WTC11 (cell line): Measurements from ENCODE around the gene UGGT2. TPM values are rescaled to one million over a fixed set of nuclear protein-coding genes. Genes with fewer than 3 reads are reported as not detected.

ENCODE experiments used
- ATAC-seq: fragments of 200-7000 bp; cut with Tn5 transposase; 2 replicates; pipeline ENCODE4 v1.10.0; 2021; ENCODE audit warnings: mild to moderate bottlenecking, moderate library complexity
- CTCF ChIA-PET: fragments of 300-600 bp; sonication (Branson Sonifier 250); formaldehyde crosslinking; loops from one replicate; lab custom pipeline; 2021; ENCODE audit warnings: antibody characterized with exemption; lab: Charles Lee
- POLR2A ChIA-PET: fragments of 350-600 bp; sonication (Branson Sonifier 250); formaldehyde crosslinking; loops from one replicate; lab custom pipeline; 2021; ENCODE audit warnings: antibody characterized with exemption; lab: Charles Lee
- DNase-seq: peaks from one replicate; pipeline ENCODE4 v3.0.0; 2021; ENCODE audit warnings: low spot score
- H3K27ac Mint-ChIP-seq: 2 replicates; pipeline ENCODE4 v1.8.0; 2021; ENCODE audit warnings: mixed read lengths
- H3K27me3 Mint-ChIP-seq: 2 replicates; pipeline ENCODE4 v1.8.0; 2021; ENCODE audit warnings: low read depth, mild to moderate bottlenecking, moderate library complexity, mixed read lengths
- H3K36me3 Mint-ChIP-seq: 2 replicates; pipeline ENCODE4 v1.8.0; 2021; ENCODE audit warnings: mixed read lengths
- H3K4me1 Mint-ChIP-seq: 2 replicates; pipeline ENCODE4 v1.8.0; 2022; ENCODE audit warnings: mixed read lengths
- H3K4me3 Mint-ChIP-seq: 2 replicates; pipeline ENCODE4 v1.8.0; 2021; ENCODE audit warnings: mild to moderate bottlenecking, moderate library complexity, mixed read lengths
- H3K9me3 Mint-ChIP-seq: 2 replicates; pipeline ENCODE4 v1.8.0; 2021; ENCODE audit warnings: mixed read lengths
- AFF4 ChIP-seq: sonication (generic); formaldehyde crosslinking; IDR thresholded peaks from 2 replicates; pipeline ENCODE4 v1.8.1; 2023; ENCODE audit warnings: mild to moderate bottlenecking, missing genetic modification reagents, borderline replicate concordance
- ATF3 ChIP-seq: sonication (generic); formaldehyde crosslinking; conservative IDR thresholded peaks from 2 replicates; pipeline ENCODE4 v1.8.1; 2022; ENCODE audit warnings: mild to moderate bottlenecking, missing genetic modification reagents
- CREB1 ChIP-seq: sonication (generic); formaldehyde crosslinking; IDR thresholded peaks from 2 replicates; pipeline ENCODE4 v1.8.0; 2023; ENCODE audit warnings: mild to moderate bottlenecking, missing genetic modification reagents
- CTCF ChIP-seq: fragments of 200-600 bp; IDR thresholded peaks from 2 replicates; pipeline ENCODE4 v1.8.0; 2022; ENCODE audit warnings: antibody characterized with exemption
- EMX1 ChIP-seq: fragments of 250-450 bp; sonication (Bioruptor Pico); IDR thresholded peaks from 2 replicates; pipeline ENCODE4 v1.8.0; 2021; ENCODE audit warnings: mild to moderate bottlenecking
- ESRRA ChIP-seq: sonication (generic); formaldehyde crosslinking; IDR thresholded peaks from 2 replicates; pipeline ENCODE4 v1.8.1; 2022; ENCODE audit warnings: mild to moderate bottlenecking, missing genetic modification reagents, borderline replicate concordance
- FOXK1 ChIP-seq: sonication (generic); formaldehyde crosslinking; IDR thresholded peaks from 2 replicates; pipeline ENCODE4 v1.8.0; 2022; ENCODE audit warnings: mild to moderate bottlenecking, moderate library complexity, missing genetic modification reagents
- GRHL2 ChIP-seq: fragments of 250-450 bp; sonication (Bioruptor Pico); IDR thresholded peaks from 2 replicates; pipeline ENCODE4 v1.8.0; 2022; ENCODE audit warnings: mild to moderate bottlenecking, moderate library complexity; ENCODE audit not compliant: insufficient replicate concordance, severe bottlenecking
- IRF1 ChIP-seq: sonication (generic); formaldehyde crosslinking; IDR thresholded peaks from 2 replicates; pipeline ENCODE4 v1.8.0; 2023; ENCODE audit warnings: missing genetic modification reagents
- IRF2 ChIP-seq: sonication (generic); formaldehyde crosslinking; IDR thresholded peaks from 2 replicates; pipeline ENCODE4 v1.8.0; 2022; ENCODE audit warnings: low read depth, missing genetic modification reagents, borderline replicate concordance
- JAZF1 ChIP-seq: fragments of 250-450 bp; sonication (Bioruptor Pico); IDR thresholded peaks from 2 replicates; pipeline ENCODE4 v1.9.0; 2021; ENCODE audit warnings: moderate library complexity, mild to moderate bottlenecking, inconsistent platforms
- NFATC4 ChIP-seq: fragments of 250-450 bp; sonication (Bioruptor Pico); IDR thresholded peaks from 2 replicates; pipeline ENCODE4 v1.9.0; 2021; ENCODE audit warnings: mild to moderate bottlenecking
- PRDM15 ChIP-seq: sonication (generic); formaldehyde crosslinking; IDR thresholded peaks from 2 replicates; pipeline ENCODE4 v1.8.0; 2022; ENCODE audit warnings: missing genetic modification reagents
- RELA ChIP-seq: sonication (generic); formaldehyde crosslinking; IDR thresholded peaks from 2 replicates; pipeline ENCODE4 v1.8.1; 2022; ENCODE audit warnings: missing genetic modification reagents, mild to moderate bottlenecking, borderline replicate concordance
- SOX15 ChIP-seq: fragments of 250-450 bp; sonication (Bioruptor Pico); IDR thresholded peaks from 2 replicates; pipeline ENCODE4 v1.9.0; 2021; ENCODE audit warnings: mild to moderate bottlenecking
- TCF7 ChIP-seq: sonication (generic); formaldehyde crosslinking; IDR thresholded peaks from 2 replicates; pipeline ENCODE4 v1.8.0; 2022; ENCODE audit warnings: mild to moderate bottlenecking, low read depth, missing genetic modification reagents, moderate library complexity
- ZNF121 ChIP-seq: sonication (generic); formaldehyde crosslinking; IDR thresholded peaks from 2 replicates; pipeline ENCODE4 v1.8.0; 2023; ENCODE audit warnings: missing genetic modification reagents
- ZNF138 ChIP-seq: sonication (generic); formaldehyde crosslinking; conservative IDR thresholded peaks from 2 replicates; pipeline ENCODE4 v1.8.1; 2022; ENCODE audit warnings: mild to moderate bottlenecking, moderate library complexity, missing genetic modification reagents
- ZNF396 ChIP-seq: fragments of 250-450 bp; sonication (Bioruptor Pico); IDR thresholded peaks from 2 replicates; pipeline ENCODE4 v1.8.0; 2021; ENCODE audit warnings: mild to moderate bottlenecking, moderate library complexity, borderline replicate concordance
- ZNF671 ChIP-seq: fragments of 250-450 bp; sonication (Bioruptor Pico); IDR thresholded peaks from 2 replicates; pipeline ENCODE4 v1.8.0; 2021; ENCODE audit warnings: mild to moderate bottlenecking
- total RNA-seq: library from RNA; stranded (reverse); gene quantifications from 3 replicates; pipeline ENCODE4 v1.2.3, GENCODE V29; 2021

The UGGT2 gene
- total RNA-seq, 1 experiment from 2014 or later: 31.1 TPM

- H3K36me3 Mint-ChIP-seq: peaks cover 26% of the 10 kb centered on the region
- CTCF ChIA-PET: interaction anchor here (1.5 to 1.8 kb wide), 4 partner anchors 9 to 208 kb away, joined by 3 to 28 read pairs (median 4); no protein-coding TSS in a partner anchor
Observed at GRCh38 chr13:96020931-96021330, 32.3 kb downstream of the UGGT2 start.

GRCh38 chr13:96020155-96020575, 33.0 kb downstream of the UGGT2 start:
- Mint-ChIP-seq H3K27me3 (no peaks in the 10 kb centered on the region), H3K4me3 (no peak overlapping the region), H3K36me3 (peaks cover 32% of the 10 kb centered on the region), H3K4me1 (peaks cover 12% of the 10 kb centered on the region), H3K27ac (peak overlapping the region; percentile 80; the same call in 1 of the 2 replicates), H3K9me3 (peaks cover 23% of the 10 kb centered on the region)
- peak; percentile 93 for ATAC-seq
- DNase-seq: no peak
- TF ChIP-seq IRF1 (CRISPR knock-in tag) (no peak), CTCF (peak; percentile 37; the same call in 1 of the 2 replicates), ZNF671 (CRISPR knock-in tag) (no peak)
- ChIA-PET CTCF (interaction anchor here (0.5 to 1.8 kb wide), 37 partner anchors 10 to 973 kb away, joined by 3 to 28 read pairs (median 4); partner anchors contain the start of gene UGGT2), POLR2A (interaction anchor here (1.1 kb wide), 1 partner anchor 33 kb away, joined by 3 read pairs; the partner anchor contains the start of gene UGGT2)

More at GRCh38 chr13:96020931-96021330, 32.3 kb downstream of the UGGT2 start:
- POLR2A ChIA-PET: no interaction called here
- ATAC-seq: no peak
- peaks cover 18% of the 10 kb centered on the region for H3K9me3 Mint-ChIP-seq
- no peak for DNase-seq
- H3K27ac Mint-ChIP-seq: no peak overlapping the region
- peaks cover 12% of the 10 kb centered on the region for H3K4me1 Mint-ChIP-seq
- TF ChIP-seq ZNF396 (CRISPR knock-in tag): no peak
- TF ChIP-seq CREB1: no peak
- no peak for TF ChIP-seq PRDM15 (CRISPR knock-in tag)
- no peak for TF ChIP-seq TCF7 (CRISPR knock-in tag)
- TF ChIP-seq IRF2: no peak
- no peak for TF ChIP-seq RELA (CRISPR knock-in tag)
- TF ChIP-seq GRHL2 (CRISPR knock-in tag): no peak
- TF ChIP-seq ZNF138: no peak
- TF ChIP-seq FOXK1 (CRISPR knock-in tag): no peak
- no peak for TF ChIP-seq NFATC4 (CRISPR knock-in tag)
- TF ChIP-seq, all 79 proteins: peak for 0
- H3K4me3 Mint-ChIP-seq: no peak overlapping the region
- H3K27me3 Mint-ChIP-seq: no peaks in the 10 kb centered on the region

- CTCF ChIA-PET: no interaction called here
- Mint-ChIP-seq H3K36me3 (peaks cover 32% of the 10 kb centered on the region), H3K27me3 (no peaks in the 10 kb centered on the region), H3K27ac (no peak overlapping the region), H3K9me3 (peaks cover 24% of the 10 kb centered on the region), H3K4me1 (peaks cover 12% of the 10 kb centered on the region), H3K4me3 (no peak overlapping the region)
- no peak for ATAC-seq
- POLR2A ChIA-PET: no interaction called here
- TF ChIP-seq ZNF121 (CRISPR knock-in tag): 0 out of 2 replicates have a peak, but pooled peaks have one; percentile 45
- no peak for TF ChIP-seq AFF4 (CRISPR knock-in tag)
- TF ChIP-seq EMX1 (CRISPR knock-in tag): no peak
- TF ChIP-seq ZNF396 (CRISPR knock-in tag): no peak
- TF ChIP-seq ESRRA (CRISPR knock-in tag): no peak
- no peak for TF ChIP-seq IRF1 (CRISPR knock-in tag)
- TF ChIP-seq SOX15 (CRISPR knock-in tag): no peak
- TF ChIP-seq ATF3 (CRISPR knock-in tag): no peak
- TF ChIP-seq JAZF1: no peak
- TF ChIP-seq, all 79 proteins: peak for 1
- no peak for DNase-seq
Observed at GRCh38 chr13:96018135-96018534, 35.1 kb downstream of the UGGT2 start.
